ENCODE data around the gene VASN.

Gene VASN

GRCh38 chr16:4354512-4355409, 16.9 kb upstream of the VASN start:
- no peak for DNase-seq

- DNase-seq: no peak
Observed at GRCh38 chr16:4356820-4357219, 14.8 kb upstream of the VASN start.

DNA sequence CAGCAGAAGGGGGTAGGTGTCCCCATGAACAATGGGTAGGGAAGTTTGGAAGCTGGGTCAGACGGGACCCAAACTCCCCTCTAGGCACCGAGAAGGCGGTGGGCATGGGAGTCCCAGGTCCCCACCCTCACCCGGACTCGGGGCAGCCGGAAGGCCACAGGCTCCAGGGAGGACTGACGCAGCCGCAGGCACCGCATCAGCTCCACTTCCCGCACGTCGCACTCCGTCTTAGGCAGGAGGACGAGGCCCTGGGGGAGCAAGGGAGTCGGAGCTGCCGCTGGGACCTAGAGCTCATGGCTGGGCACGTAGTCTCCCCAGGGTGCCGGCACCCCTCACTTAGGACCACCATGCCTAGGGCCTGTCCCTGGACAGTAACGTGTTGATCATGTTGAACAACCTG, 13.4 kb upstream of the VASN start:
- DNase-seq: no peak

GRCh38 chr16:4358831-4359561, 12.7 kb upstream of the VASN start:
- peak; percentile 64 for DNase-seq

- DNase-seq: no peak
Observed at GRCh38 chr16:4359914-4360313, 11.7 kb upstream of the VASN start.

DNA sequence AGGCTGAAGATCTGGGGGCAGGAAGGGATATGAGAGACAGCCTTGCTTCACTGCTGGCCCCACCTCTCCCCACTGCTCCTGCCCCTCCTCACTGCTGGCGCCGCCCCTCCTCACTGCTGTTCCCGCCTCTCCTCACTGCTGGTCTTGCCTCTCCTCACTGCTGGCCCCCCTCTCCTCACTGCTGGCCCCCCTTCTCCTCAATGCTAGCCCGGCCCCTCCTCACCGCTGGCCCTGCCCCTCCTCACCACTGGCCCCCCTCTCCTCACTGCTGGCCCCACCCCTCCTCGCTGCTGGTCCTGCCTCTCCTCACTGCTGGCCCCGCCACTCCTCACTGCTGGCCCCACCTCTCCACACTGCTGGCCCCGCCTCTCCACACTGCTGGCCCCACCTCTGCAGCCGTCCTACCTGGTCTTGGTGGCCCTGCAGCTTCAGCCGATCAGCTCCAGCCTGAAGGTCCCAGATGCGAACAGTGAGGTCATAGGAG, 11.1 kb upstream of the VASN start:
- DNase-seq: no peak

GRCh38 chr16:4361033-4361943, 10.4 kb upstream of the VASN start:
- no peak for DNase-seq

GRCh38 chr16:4361944-4362311, 9.7 kb upstream of the VASN start:
- DNase-seq: no peak

GRCh38 chr16:4362476-4363135, 9.0 kb upstream of the VASN start:
- DNase-seq: no peak

DNA sequence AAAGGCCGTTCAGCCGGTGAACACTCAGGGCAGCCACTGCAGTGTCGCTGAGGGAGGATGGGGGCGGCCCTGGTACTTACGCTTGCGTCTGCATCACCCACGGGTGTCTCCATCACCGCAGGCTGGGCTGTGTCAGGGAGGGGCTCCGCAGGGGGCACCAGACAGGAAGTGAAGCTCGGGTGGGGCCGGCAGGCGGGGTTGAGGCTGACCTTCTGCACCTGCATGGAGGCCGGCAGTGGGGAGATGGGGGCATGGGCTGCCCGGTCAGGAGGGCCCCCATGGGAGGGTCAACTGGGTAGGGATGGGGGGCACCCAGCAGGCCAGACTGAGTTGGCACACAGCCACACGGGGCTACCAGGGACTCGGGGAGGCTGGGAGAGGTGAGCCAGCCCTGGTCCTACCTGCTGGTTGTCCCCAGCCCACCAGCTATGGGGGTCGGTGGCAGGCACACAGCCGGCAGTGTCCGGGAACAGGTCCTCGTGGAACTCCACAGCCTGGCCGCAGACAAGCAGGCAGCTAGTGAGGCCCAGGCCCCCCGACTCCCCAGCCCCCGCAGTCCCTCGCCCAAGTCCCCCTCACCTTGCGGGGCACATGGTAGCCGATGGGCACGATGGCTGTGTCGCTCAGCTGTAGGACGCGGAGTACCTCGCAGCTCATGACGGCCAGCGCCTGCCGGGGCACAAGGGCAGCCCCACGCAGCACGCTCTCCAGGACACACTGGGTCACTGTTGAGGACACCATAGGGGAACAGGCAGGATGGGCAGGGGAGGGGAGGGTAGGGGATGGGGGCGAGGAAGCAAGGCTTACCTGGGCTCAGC, 7.2 kb upstream of the VASN start:
- DNase-seq: no peak

DNA sequence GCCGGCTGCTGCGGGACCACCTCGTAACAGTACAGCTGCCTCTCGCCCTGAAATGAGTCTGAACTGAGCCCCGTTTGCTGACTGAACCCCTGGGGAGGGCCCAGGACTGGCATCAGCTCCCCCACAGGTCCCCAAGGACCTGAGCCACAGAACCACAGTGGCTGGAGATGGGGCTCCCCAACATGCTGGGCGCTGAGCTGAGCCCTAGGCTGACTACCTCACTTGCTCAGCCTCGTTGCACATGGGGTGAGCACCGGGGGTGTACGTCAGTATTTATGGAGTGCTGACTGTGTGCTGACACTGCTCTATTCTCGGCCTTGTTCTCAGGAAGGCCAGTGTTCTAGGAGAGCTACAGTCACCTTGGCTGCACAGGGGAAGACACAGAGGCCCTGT, 6.6 kb upstream of the VASN start:
- no peak for DNase-seq

- DNase-seq: no peak
Observed at GRCh38 chr16:4365615-4366014, 6.0 kb upstream of the VASN start.

- no peak for DNase-seq
Observed at GRCh38 chr16:4366016-4366415, 5.6 kb upstream of the VASN start.

GRCh38 chr16:4367393-4367856, 4.2 kb upstream of the VASN start:
- no peak for DNase-seq

DNA sequence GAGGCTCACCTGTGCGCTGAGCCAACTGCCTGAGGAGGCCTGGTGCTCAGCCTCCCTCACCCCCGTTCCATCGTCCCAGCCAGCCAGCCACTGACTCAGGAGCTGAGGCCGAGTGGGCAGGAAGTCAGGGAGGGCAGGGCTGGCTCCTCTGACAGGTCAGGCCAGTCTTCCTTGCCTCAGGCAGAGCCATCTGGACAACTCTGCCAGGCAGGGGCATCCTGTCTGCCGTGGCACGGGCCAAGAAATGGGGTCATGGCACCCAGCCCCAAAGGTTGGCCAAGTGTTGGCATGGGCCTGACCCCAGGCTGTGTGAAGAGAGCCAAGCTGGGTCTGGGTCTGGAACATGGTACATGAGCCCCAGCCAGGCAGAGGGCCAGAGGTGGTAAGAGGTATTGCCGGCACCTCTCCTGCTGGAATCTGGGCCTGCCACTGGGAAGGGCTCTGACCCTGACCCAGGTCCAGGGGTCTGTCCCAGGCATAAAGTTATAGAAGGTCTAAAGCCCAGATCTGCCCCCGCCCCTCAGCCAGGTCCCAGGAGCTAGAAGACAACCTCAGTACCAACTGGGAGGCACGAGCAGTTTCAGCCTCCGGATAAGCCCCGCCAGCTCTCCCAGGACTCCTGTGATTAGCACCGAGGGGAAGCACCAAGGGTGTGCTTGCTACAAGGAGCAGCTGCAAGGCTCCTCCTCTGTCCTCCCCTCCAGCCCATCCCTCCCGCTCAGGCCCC, 2.5 kb upstream of the VASN start:
- no peak for DNase-seq

GRCh38 chr16:4370151-4370550, 1.5 kb upstream of the VASN start:
- DNase-seq: no peak

DNA sequence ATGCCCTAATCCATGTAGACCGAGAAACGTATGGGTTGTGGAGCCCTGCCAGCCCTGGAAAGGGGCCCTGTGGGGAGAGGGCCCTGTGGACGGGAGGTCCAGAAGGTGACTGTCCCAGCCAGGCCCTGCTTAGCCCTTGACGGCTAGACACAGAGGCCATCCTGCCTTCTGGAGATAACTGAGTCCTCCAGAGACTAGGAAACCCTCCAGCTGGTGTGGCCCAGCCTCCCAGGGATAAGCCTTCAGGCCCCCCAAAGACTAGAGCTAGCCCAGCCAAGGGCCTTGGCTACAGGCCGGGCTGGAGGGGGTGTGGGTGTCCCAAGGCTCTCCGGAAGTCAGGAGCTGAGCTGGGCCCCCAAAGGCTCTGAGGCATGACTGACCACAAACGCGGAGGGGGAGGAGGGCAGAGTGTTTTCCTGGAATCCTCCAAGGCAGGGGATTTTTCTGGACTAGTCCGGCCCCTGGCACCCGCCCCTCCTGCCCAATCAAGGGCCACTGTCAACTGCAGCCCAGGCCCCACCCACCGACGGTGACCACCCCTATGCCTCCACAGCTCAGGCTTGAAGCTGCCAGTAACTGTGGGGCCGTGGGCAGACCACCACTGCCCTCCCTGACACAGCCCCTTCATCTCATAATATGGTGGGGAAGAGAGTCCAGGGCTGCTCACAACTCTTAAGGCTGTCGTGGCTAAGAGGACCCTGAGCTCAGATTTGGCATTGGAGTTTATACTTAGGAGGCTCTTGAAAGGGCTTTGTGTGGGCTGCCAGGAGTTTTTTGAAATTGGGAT, 885 bp upstream of the VASN start:
- DNase-seq: no peak

DNA sequence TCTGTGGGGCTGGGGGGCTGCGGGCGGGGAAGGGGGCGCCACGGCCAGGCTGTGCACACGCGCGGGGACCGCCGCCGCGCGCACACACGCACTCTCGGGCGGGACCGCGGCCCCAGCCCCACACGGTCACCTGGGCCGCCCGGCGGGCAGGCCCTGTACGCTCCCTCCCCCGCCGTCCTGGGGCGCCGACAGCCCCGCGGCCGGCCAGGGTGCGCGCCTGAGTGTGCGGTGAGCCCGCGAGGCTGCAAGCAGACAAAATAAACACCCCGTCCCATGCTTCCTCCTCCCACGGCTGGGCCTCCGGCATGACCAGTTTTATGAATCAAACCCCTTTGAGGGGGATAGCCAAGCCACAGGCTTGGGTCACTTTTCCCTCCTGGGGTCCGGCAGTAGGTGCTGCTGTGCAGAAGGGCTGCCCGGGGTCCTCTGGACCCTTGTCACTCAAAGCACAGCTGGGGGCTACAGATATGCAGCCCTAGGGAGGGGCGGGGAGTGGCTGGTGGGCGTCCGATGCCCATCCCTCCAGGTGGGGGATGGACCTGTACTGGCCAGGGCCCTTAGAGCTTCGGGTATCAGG, 441 bp downstream of the VASN start:
- peak; percentile 31 for DNase-seq

DNA sequence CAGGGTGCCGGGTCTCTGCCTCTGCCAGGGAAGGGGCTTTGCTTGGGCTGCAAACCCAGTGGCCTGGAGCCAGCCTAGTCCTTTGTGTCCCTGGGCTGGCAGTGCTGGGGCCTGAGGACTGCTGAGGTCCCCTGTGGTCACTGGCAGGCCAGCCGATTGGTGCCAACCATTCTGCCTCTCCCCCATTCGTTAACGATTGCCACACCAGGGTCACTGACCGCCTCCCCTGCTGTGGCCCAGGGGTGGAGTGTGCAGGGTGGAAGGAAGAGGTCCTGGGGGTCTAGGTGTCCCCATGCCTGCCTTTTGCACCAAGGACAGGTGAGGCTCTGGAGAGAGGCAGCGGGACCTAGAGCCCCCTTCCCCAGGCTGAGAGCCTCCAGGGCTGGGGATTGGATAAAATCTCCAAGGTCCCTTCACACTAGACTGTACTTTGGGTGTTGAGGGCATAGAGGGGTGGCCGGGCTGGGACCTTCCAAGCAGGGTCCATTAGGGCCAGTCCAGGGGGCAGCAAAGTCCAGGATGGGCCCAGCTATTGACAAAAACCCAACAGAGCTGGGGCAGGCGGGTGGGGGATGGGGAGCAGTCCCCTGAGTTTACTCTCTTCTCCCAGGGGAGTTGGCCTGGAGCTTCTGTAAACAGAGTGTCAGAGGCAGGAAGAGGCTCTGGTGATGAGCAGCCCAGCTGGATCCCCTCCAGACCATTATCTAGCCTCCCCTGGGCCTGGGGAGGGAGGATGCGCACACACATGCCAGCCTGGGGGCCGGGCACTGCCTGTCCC, 1.1 kb downstream of the VASN start:
- DNase-seq: no peak
